H1 (cell line): Measurements from ENCODE around the gene DOLK. TPM values are rescaled to one million over a fixed set of nuclear protein-coding genes. Genes with fewer than 3 reads are reported as not detected.
"Not testable (repeated sequence)": the region's sequence is repeated elsewhere in the genome, so short reads cannot be mapped to it uniquely, and the experiment has no call there.

Experiments
- CTCF ChIA-PET: fragments of 300-600 bp; sonication (Branson Sonifier 250); formaldehyde crosslinking; loops from one replicate; lab custom pipeline; 2021; ENCODE audit not compliant: partially characterized antibody; lab: Charles Lee
- POLR2A ChIA-PET: fragments of 300-600 bp; sonication (Branson Sonifier 250); formaldehyde crosslinking; loops from one replicate; lab custom pipeline; 2021; ENCODE audit warnings: inconsistent platforms; ENCODE audit not compliant: partially characterized antibody; lab: Charles Lee
- DNase-seq, 2 experiments: peaks; one replicate each; pipeline versions ENCODE4 v3.0.0 to v3.0.0-alpha.2; 2010 to 2022; ENCODE audit warnings: low spot score in 2 of 2, low read depth in 1 of 2, mixed read lengths in 1 of 2
- FAIRE-seq: peaks from 2 replicates; lab custom pipeline; 2011; peaks lifted over from hg19 to GRCh38; lab: Jason Lieb, UNC
- H2AFZ ChIP-seq: 2 replicates; pipeline ENCODE4 v1.8.1; 2012; ENCODE audit warnings: low read length, inconsistent platforms
- H2AK5ac ChIP-seq: 2 replicates; pipeline ENCODE4 v1.6.1; 2013; ENCODE audit warnings: low read depth, low read length
- H2BK120ac ChIP-seq: replicated peaks from 2 replicates; pipeline ENCODE3; 2013; ENCODE audit warnings: low read depth, low read length, inconsistent platforms
- H2BK12ac ChIP-seq: 2 replicates; pipeline ENCODE4 v1.6.1; 2013; ENCODE audit warnings: low read depth, low read length
- H2BK15ac ChIP-seq: 2 replicates; pipeline ENCODE4 v1.6.1; 2013; ENCODE audit warnings: low read length
- H2BK20ac ChIP-seq: 2 replicates; pipeline ENCODE4 v1.6.1; 2013; ENCODE audit warnings: low read length
- H2BK5ac ChIP-seq: 2 replicates; pipeline ENCODE4 v1.6.1; 2013; ENCODE audit warnings: low read depth, low read length
- H3K14ac ChIP-seq: 2 replicates; pipeline ENCODE4 v1.6.1; 2013; ENCODE audit warnings: inconsistent platforms; ENCODE audit not compliant: insufficient read length
- H3K18ac ChIP-seq: 2 replicates; pipeline ENCODE4 v1.6.1; 2013; ENCODE audit warnings: low read length; ENCODE audit errors: extremely low read depth
- H3K23ac ChIP-seq: 2 replicates; pipeline ENCODE4 v1.6.1; 2013; ENCODE audit warnings: inconsistent platforms; ENCODE audit not compliant: insufficient read length
- H3K23me2 ChIP-seq: 2 replicates; pipeline ENCODE4 v1.6.1; 2013; ENCODE audit warnings: low read depth, low read length
- H3K27ac ChIP-seq: 2 replicates; pipeline ENCODE4 v1.6.1; 2011; ENCODE audit warnings: low read depth, low read length, inconsistent platforms
- H3K27me3 ChIP-seq, 4 experiments: replicated peaks in 1 of 4; 1 replicate in 1 of 4; 2 replicates in 3 of 4; pipeline versions ENCODE4 v1.6.1 to v1.8.1; 2011 to 2013; ENCODE audit warnings: low read length in 3 of 4, mild to moderate bottlenecking in 3 of 4, inconsistent platforms in 2 of 4, mixed read lengths in 2 of 4, moderate library complexity in 1 of 4; ENCODE audit not compliant: control insufficient read depth in 3 of 4, insufficient read depth in 3 of 4; ENCODE audit errors: extremely low read depth in 1 of 4
- H3K36me3 ChIP-seq, 4 experiments: 2 replicates each; pipeline versions ENCODE4 v1.6.1 to v1.8.1; 2011 to 2013; ENCODE audit warnings: mild to moderate bottlenecking in 4 of 4, low read length in 3 of 4, moderate library complexity in 2 of 4, control low read depth in 1 of 4, inconsistent platforms in 1 of 4; ENCODE audit not compliant: insufficient read depth in 4 of 4, control insufficient read depth in 2 of 4
- H3K4ac ChIP-seq: replicated peaks from 2 replicates; pipeline ENCODE3; 2013; ENCODE audit warnings: low read length, low read depth, mixed read lengths, inconsistent platforms; ENCODE audit not compliant: insufficient read length
- H3K4me1 ChIP-seq, 4 experiments: replicated peaks in 1 of 4; 1 replicate in 1 of 4; 2 replicates in 3 of 4; pipeline versions ENCODE4 v1.6.1 to v1.8.1; 2011 to 2013; ENCODE audit warnings: low read length in 3 of 4, inconsistent platforms in 2 of 4, mixed read lengths in 1 of 4; ENCODE audit not compliant: insufficient read depth in 4 of 4, control insufficient read depth in 3 of 4
- H3K4me2 ChIP-seq, 2 experiments: 2 replicates each; pipeline versions ENCODE4 v1.6.1 to v1.8.1; 2011 to 2013; ENCODE audit warnings: low read depth in 2 of 2, low read length in 2 of 2, control low read depth in 1 of 2, inconsistent platforms in 1 of 2, mild to moderate bottlenecking in 1 of 2; ENCODE audit not compliant: insufficient read depth in 1 of 2
- H3K4me3 ChIP-seq, 4 experiments: fragments of 200-600, 300-600 bp in 1 of 4; sonication (generic), shearing (Covaris generic), sonication (Bioruptor Twin) in 1 of 4; 2 replicates each; pipeline versions ENCODE4 v1.5.1 to v1.8.1; 2011 to 2016; ENCODE audit warnings: low read length in 4 of 4, low read depth in 3 of 4, control low read depth in 2 of 4, inconsistent platforms in 2 of 4, mild to moderate bottlenecking in 2 of 4, mixed read lengths in 1 of 4, moderate library complexity in 1 of 4; ENCODE audit not compliant: insufficient read depth in 2 of 4; ENCODE audit errors: extremely low read depth in 1 of 4
- H3K56ac ChIP-seq: replicated peaks from 2 replicates; pipeline ENCODE3; 2013; ENCODE audit warnings: low read depth, mild to moderate bottlenecking, mixed read lengths, low read length, inconsistent platforms; ENCODE audit not compliant: insufficient read length
- H3K79me1 ChIP-seq: 2 replicates; pipeline ENCODE4 v1.6.1; 2013; ENCODE audit warnings: low read depth, low read length, control low read depth
- H3K79me2 ChIP-seq, 2 experiments: 2 replicates each; pipeline versions ENCODE4 v1.6.1 to v1.8.1; 2012 to 2013; ENCODE audit warnings: low read length in 2 of 2, mild to moderate bottlenecking in 2 of 2, inconsistent platforms in 1 of 2; ENCODE audit not compliant: insufficient read depth in 2 of 2, control insufficient read depth in 1 of 2
- H3K9ac ChIP-seq, 4 experiments: replicated peaks in 1 of 4; 1 replicate in 1 of 4; 2 replicates in 3 of 4; pipeline versions ENCODE4 v1.6.1 to v1.8.1; 2011 to 2013; ENCODE audit warnings: low read depth in 3 of 4, low read length in 3 of 4, control low read depth in 2 of 4, mild to moderate bottlenecking in 2 of 4, moderate library complexity in 2 of 4, inconsistent platforms in 1 of 4; ENCODE audit errors: extremely low read depth in 1 of 4
- H3K9me3 ChIP-seq, 2 experiments: 2 replicates each; pipeline versions ENCODE4 v1.6.1 to v1.8.1; 2012 to 2013; ENCODE audit warnings: mild to moderate bottlenecking in 2 of 2, moderate library complexity in 2 of 2, control low read depth in 1 of 2, inconsistent platforms in 1 of 2, low read depth in 1 of 2, low read length in 1 of 2, mixed read lengths in 1 of 2; ENCODE audit not compliant: insufficient read depth in 2 of 2
- H4K20me1 ChIP-seq, 2 experiments: replicated peaks in 1 of 2; 2 replicates each; pipeline versions ENCODE3 to v1.8.1; 2011 to 2013; ENCODE audit warnings: inconsistent platforms in 2 of 2, low read length in 2 of 2, mild to moderate bottlenecking in 1 of 2; ENCODE audit not compliant: insufficient read depth in 2 of 2, control insufficient read depth in 1 of 2
- H4K5ac ChIP-seq: 2 replicates; pipeline ENCODE4 v1.6.1; 2013; ENCODE audit warnings: low read length, low read depth, mixed read lengths, inconsistent platforms; ENCODE audit not compliant: insufficient read length
- H4K8ac ChIP-seq: 2 replicates; pipeline ENCODE4 v1.8.0; 2013; ENCODE audit warnings: mild to moderate bottlenecking, moderate library complexity, low read length, inconsistent platforms; ENCODE audit not compliant: insufficient read depth; ENCODE audit errors: extremely low read depth
- H4K91ac ChIP-seq: replicated peaks from 2 replicates; pipeline ENCODE3; 2013; ENCODE audit warnings: low read length, mixed read lengths, inconsistent platforms; ENCODE audit not compliant: insufficient read length
- WGBS, 2 experiments: shearing (Covaris generic) in 1 of 2; methylation state at CpG; one replicate each; pipeline versions ENCODE4 v1.1.6 to v1.1.7; 2013 to 2015; ENCODE audit warnings: low lambda C conversion rate in 2 of 2, mixed read lengths in 2 of 2, inconsistent platforms in 1 of 2, low coverage in 1 of 2, missing lambda C conversion rate in 1 of 2; ENCODE audit not compliant: insufficient replicate concordance in 2 of 2, insufficient coverage in 1 of 2, insufficient read length in 1 of 2; ENCODE audit errors: extremely low coverage in 1 of 2, missing lambda C conversion rate in 1 of 2; 5-methylcytosine and 5-hydroxymethylcytosine counted together
- polyA plus RNA-seq, 7 experiments: library from polyadenylated mRNA; depleted of rRNA in 3 of 7; stranded (reverse) in 5 of 7; unstranded in 2 of 7; fragments of >200 nt in 5 of 7; fragments of 200-250 nt in 2 of 7; gene quantifications; 1 replicate in 5 of 7; 2 replicates in 1 of 7; 4 replicates in 1 of 7; pipeline versions ENCODE4 v1.2.1 to v1.2.3, GENCODE V29; 2011 to 2013; ENCODE audit warnings: missing spikeins in 2 of 7, mixed read lengths in 2 of 7
- total RNA-seq: library from RNA; stranded (reverse); fragmentation: NEBNext Ultra II Directional; extraction: Animal tissue kit (Norgen Biotek cat#: 25700); gene quantifications from 2 replicates; pipeline ENCODE4 v1.2.1, GENCODE V29; 2021

DOLK gene
- total and polyA plus RNA-seq, 2 of the 8 experiments (the other 6 are each of a cell fraction or from before 2014, with no cell fraction given): 17.2 to 44.3 TPM

GRCh38 chr9:128961403-128961802 is 14.0 kb upstream of the DOLK start:
- H2AK5ac ChIP-seq, H2BK120ac ChIP-seq, H4K8ac ChIP-seq, H3K23me2 ChIP-seq, H3K27ac ChIP-seq, H3K23ac ChIP-seq, H4K91ac ChIP-seq, H3K9ac ChIP-seq, H3K9me3 ChIP-seq, H3K4me1 ChIP-seq, H3K14ac ChIP-seq, H2BK20ac ChIP-seq, H4K5ac ChIP-seq, H2BK15ac ChIP-seq, H3K79me1 ChIP-seq, H3K79me2 ChIP-seq, FAIRE-seq, H3K18ac ChIP-seq, H4K20me1 ChIP-seq, H3K56ac ChIP-seq, H3K4ac ChIP-seq, H3K27me3 ChIP-seq, H2BK5ac ChIP-seq, H3K4me3 ChIP-seq, CTCF ChIA-PET, H2AFZ ChIP-seq, DNase-seq, H2BK12ac ChIP-seq, H3K4me2 ChIP-seq: not testable (repeated sequence)
- 94% methylated on average over 9 of the region's 9 CpGs; no CpG with 5 or more reads in 1 of the 2 experiments for WGBS, 2 experiments
- POLR2A ChIA-PET: interaction anchor here (1.2 kb wide), 1 partner anchor 8 kb away, joined by 6 read pairs; no protein-coding TSS in a partner anchor
- H3K36me3 ChIP-seq: peaks cover 11 to 59% (median 34%) of the 10 kb centered on the region in 4 experiments
